NCI-H1092 treated with DMSO at 0.1 percent for 48 hours (cell line): Measurements from ENCODE around the gene EDIL3.
"Not testable (repeated sequence)": the region's sequence is repeated elsewhere in the genome, so short reads cannot be mapped to it uniquely, and the experiment has no call there.

Experiments used
- DNase-seq: peaks from one replicate; lab custom pipeline; 2025; lab: John Stamatoyannopoulos, UW

EDIL3 gene

GRCh38 chr5:84378420-84378819, 6.3 kb downstream of the EDIL3 start:
- no peak for DNase-seq

GRCh38 chr5:84376346-84376745, 8.3 kb downstream of the EDIL3 start:
- DNase-seq: no peak

- no peak for DNase-seq
Observed at GRCh38 chr5:84374568-84374967, 10.1 kb downstream of the EDIL3 start.

- no peak for DNase-seq
Observed at GRCh38 chr5:84373506-84373905, 11.2 kb downstream of the EDIL3 start.

GRCh38 chr5:84372066-84372695, 12.5 kb downstream of the EDIL3 start:
- DNase-seq: no peak

- DNase-seq: no peak
Observed at GRCh38 chr5:84370176-84370575, 14.5 kb downstream of the EDIL3 start.

- DNase-seq: no peak
Observed at GRCh38 chr5:84364043-84364442, 20.6 kb downstream of the EDIL3 start.

GRCh38 chr5:84362061-84362720, 22.5 kb downstream of the EDIL3 start:
- DNase-seq: no peak

- DNase-seq: no peak
Observed at GRCh38 chr5:84361572-84361971, 23.1 kb downstream of the EDIL3 start.

GRCh38 chr5:84360056-84360455, 24.6 kb downstream of the EDIL3 start:
- no peak for DNase-seq

GRCh38 chr5:84354101-84354500, 30.6 kb downstream of the EDIL3 start:
- DNase-seq: no peak

- DNase-seq: no peak
Observed at GRCh38 chr5:84344788-84345187, 39.9 kb downstream of the EDIL3 start.

- DNase-seq: no peak
Observed at GRCh38 chr5:84343171-84343570, 41.5 kb downstream of the EDIL3 start.

GRCh38 chr5:84332106-84332505, 52.6 kb downstream of the EDIL3 start:
- DNase-seq: no peak

GRCh38 chr5:84327591-84327990, 57.1 kb downstream of the EDIL3 start:
- no peak for DNase-seq

- no peak for DNase-seq
Observed at GRCh38 chr5:84322646-84323045, 62.0 kb downstream of the EDIL3 start.

GRCh38 chr5:84317826-84318225, 66.9 kb downstream of the EDIL3 start:
- DNase-seq: not testable (repeated sequence)

- DNase-seq: not testable (repeated sequence)
Observed at GRCh38 chr5:84312280-84312679, 72.4 kb downstream of the EDIL3 start.

- DNase-seq: not testable (repeated sequence)
Observed at GRCh38 chr5:84309850-84310249, 74.8 kb downstream of the EDIL3 start.

GRCh38 chr5:84306601-84307000, 78.1 kb downstream of the EDIL3 start:
- DNase-seq: no peak

GRCh38 chr5:84304599-84304998, 80.1 kb downstream of the EDIL3 start:
- DNase-seq: no peak

- DNase-seq: no peak
Observed at GRCh38 chr5:84303315-84303714, 81.4 kb downstream of the EDIL3 start.

- no peak for DNase-seq
Observed at GRCh38 chr5:84301535-84301934, 83.1 kb downstream of the EDIL3 start.

- DNase-seq: no peak
Observed at GRCh38 chr5:84299959-84300358, 84.7 kb downstream of the EDIL3 start.
